Measurements from ENCODE around the gene CD2BP2. TPM values are rescaled to one million over a fixed set of nuclear protein-coding genes. Genes with fewer than 3 reads are reported as not detected.

Gene CD2BP2
- total and polyA plus RNA-seq, 12 donors, result 27.5 to 95.8 (median 73.0) TPM

- 41 to 59% (median 57%) methylated on average over 8 to 11 of the region's 11 CpGs for WGBS, 4 donors
- DNase-seq, result peak; percentile 93 to 97 (median 96)
- Histone ChIP-seq H3K4me3 (no peak overlapping the region), H3K36me3 (replicated peaks in 1 of 2) (peaks cover 0 to 35% of the 10 kb centered on the region in 2 donors), H3K4me1 (replicated peaks in 1 of 2) (peaks cover 39 to 41% of the 10 kb centered on the region in 2 donors), H3K27ac (peak overlapping the region; percentile 32 to 98 (median 88)), H3K27me3 (no peaks in the 10 kb centered on the region), H3K9me3 (replicated peaks in 1 of 3) (no peaks in the 10 kb centered on the region)
- TF ChIP-seq POLR2A (IDR thresholded peaks at IDR 0.05), result peak in 1 of 2 donors; percentile 57
- TF ChIP-seq CTCF (IDR thresholded peaks at IDR 0.05), result no peak
- intact Hi-C loops (cut with DNase I), result no loop called here
Measured at GRCh38 chr16:30351586-30352419, 3.3 kb downstream of the CD2BP2 start.

- Histone ChIP-seq H3K36me3 (replicated peaks in 1 of 2) (peaks cover 0 to 35% of the 10 kb centered on the region in 2 donors), H3K4me1 (replicated peaks in 1 of 2) (peaks cover 31 to 33% of the 10 kb centered on the region in 2 donors), H3K27me3 (no peaks in the 10 kb centered on the region), H3K4me3 (no peak overlapping the region), H3K27ac (peak overlapping the region in 2 of 5 donors; percentile 98), H3K9me3 (replicated peaks in 1 of 3) (no peaks in the 10 kb centered on the region)
- 87 to 90% (median 89%) methylated on average over 15 of the region's 15 CpGs for WGBS, 4 donors
- intact Hi-C loops (cut with DNase I), result no loop called here
- DNase-seq, result peak in 1 of 7 donors; percentile 29
- TF ChIP-seq POLR2A (IDR thresholded peaks at IDR 0.05), result no peak
- TF ChIP-seq CTCF (IDR thresholded peaks at IDR 0.05), result no peak
Measured at GRCh38 chr16:30351001-30351441, 4.1 kb downstream of the CD2BP2 start.

GRCh38 chr16:30350134-30350871 is 4.8 kb downstream of the CD2BP2 start:
- peaks cover 0 to 35% of the 10 kb centered on the region in 2 donors for H3K36me3 ChIP-seq (replicated peaks in 1 of 2)
- 83 to 86% (median 84%) methylated on average over 3 of the region's 3 CpGs for WGBS, 4 donors
- no peaks in the 10 kb centered on the region for H3K27me3 ChIP-seq
- TF ChIP-seq CTCF (IDR thresholded peaks at IDR 0.05) (no peak), POLR2A (IDR thresholded peaks at IDR 0.05) (no peak)
- no peaks in the 10 kb centered on the region for H3K9me3 ChIP-seq (replicated peaks in 1 of 3)
- peaks cover 27 to 28% of the 10 kb centered on the region in 2 donors for H3K4me1 ChIP-seq (replicated peaks in 1 of 2)
- no peak overlapping the region for H3K4me3 ChIP-seq
- no peak overlapping the region for H3K27ac ChIP-seq
- DNase-seq, result peak in 2 of 7 donors; percentile 12 to 29
- intact Hi-C loops (cut with DNase I), result no loop called here

- intact Hi-C loops (cut with DNase I), result no loop called here
- Histone ChIP-seq H3K4me1 (replicated peaks in 1 of 2) (peaks cover 27 to 28% of the 10 kb centered on the region in 2 donors), H3K27ac (no peak overlapping the region), H3K9me3 (replicated peaks in 1 of 3) (no peaks in the 10 kb centered on the region), H3K36me3 (replicated peaks in 1 of 2) (peaks cover 0 to 35% of the 10 kb centered on the region in 2 donors), H3K27me3 (no peaks in the 10 kb centered on the region), H3K4me3 (no peak overlapping the region)
- 80 to 88% (median 83%) methylated on average over 3 of the region's 3 CpGs for WGBS, 4 donors
- peak in 2 of 7 donors; percentile 18 to 36 for DNase-seq
- TF ChIP-seq POLR2A (IDR thresholded peaks at IDR 0.05) (no peak), CTCF (IDR thresholded peaks at IDR 0.05) (no peak)
Measured at GRCh38 chr16:30349675-30350074, 5.4 kb downstream of the CD2BP2 start.

All from adrenal gland (tissue), 12 donors.